Measurements from ENCODE around the gene RSRC1. TPM values are rescaled to one million over a fixed set of nuclear protein-coding genes. Genes with fewer than 3 reads are reported as not detected.
"Not testable (repeated sequence)": the region's sequence is repeated elsewhere in the genome, so short reads cannot be mapped to it uniquely, and the experiment has no call there.

RSRC1 gene
- total RNA-seq, 1 donor from 2014 or later: 80.5 TPM

DNA sequence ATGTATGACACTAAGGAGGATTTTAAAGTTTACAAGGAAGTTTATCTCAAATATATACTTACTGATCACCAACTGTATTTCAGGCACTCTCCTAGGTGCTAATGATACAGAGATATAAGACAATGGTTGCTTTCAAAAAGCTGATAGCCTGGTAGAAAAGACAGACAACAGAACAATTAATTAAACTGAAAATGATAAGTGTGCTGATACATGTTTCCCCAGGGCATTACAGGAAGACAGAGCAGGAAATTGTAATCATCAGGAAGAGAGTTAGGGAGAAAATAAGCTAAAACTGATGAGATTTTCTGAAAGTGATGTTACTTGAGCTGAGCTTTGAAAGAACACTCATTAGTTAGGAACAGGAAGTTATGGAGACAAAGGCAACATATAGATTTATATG, 229.7 kb downstream of the RSRC1 start:
- no peak overlapping the region for H3K4me3 Mint-ChIP-seq
- H4K20me1 ChIP-seq (ENCODE audit: low read depth): no peaks in the 10 kb centered on the region
- H3K4me1 Mint-ChIP-seq: no peaks in the 10 kb centered on the region
- H3K27me3 Mint-ChIP-seq (ENCODE audit: insufficient read depth, low read depth): no peaks in the 10 kb centered on the region
- H3K36me3 Mint-ChIP-seq: peaks cover 2% of the 10 kb centered on the region
- H3K36me3 ChIP-seq: no peaks in the 10 kb centered on the region
- H3K9ac ChIP-seq: no peak overlapping the region
- TF ChIP-seq, protein P1, sequence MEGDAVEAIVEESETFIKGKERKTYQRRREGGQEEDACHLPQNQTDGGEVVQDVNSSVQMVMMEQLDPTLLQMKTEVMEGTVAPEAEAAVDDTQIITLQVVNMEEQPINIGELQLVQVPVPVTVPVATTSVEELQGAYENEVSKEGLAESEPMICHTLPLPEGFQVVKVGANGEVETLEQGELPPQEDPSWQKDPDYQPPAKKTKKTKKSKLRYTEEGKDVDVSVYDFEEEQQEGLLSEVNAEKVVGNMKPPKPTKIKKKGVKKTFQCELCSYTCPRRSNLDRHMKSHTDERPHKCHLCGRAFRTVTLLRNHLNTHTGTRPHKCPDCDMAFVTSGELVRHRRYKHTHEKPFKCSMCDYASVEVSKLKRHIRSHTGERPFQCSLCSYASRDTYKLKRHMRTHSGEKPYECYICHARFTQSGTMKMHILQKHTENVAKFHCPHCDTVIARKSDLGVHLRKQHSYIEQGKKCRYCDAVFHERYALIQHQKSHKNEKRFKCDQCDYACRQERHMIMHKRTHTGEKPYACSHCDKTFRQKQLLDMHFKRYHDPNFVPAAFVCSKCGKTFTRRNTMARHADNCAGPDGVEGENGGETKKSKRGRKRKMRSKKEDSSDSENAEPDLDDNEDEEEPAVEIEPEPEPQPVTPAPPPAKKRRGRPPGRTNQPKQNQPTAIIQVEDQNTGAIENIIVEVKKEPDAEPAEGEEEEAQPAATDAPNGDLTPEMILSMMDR (IDR thresholded peaks at IDR 0.05): no peak
- TF ChIP-seq EZH2 (IDR thresholded peaks at IDR 0.05) (no peak), EZH2phosphoT487 (IDR thresholded peaks at IDR 0.05) (no peak)
- no peak overlapping the region for H2AFZ ChIP-seq (replicated peaks)
- H3K27ac ChIP-seq: no peak overlapping the region
- no peaks in the 10 kb centered on the region for H3K79me2 ChIP-seq (ENCODE audit: low read depth)
- no peaks in the 10 kb centered on the region for H3K9me3 ChIP-seq (ENCODE audit: low read depth)
- peaks cover 3% of the 10 kb centered on the region for H3K9me3 Mint-ChIP-seq
- H3K4me3 ChIP-seq: no peak overlapping the region
- no peak overlapping the region for H3K4me2 ChIP-seq
- H3K4me1 ChIP-seq: no peaks in the 10 kb centered on the region
- H3K27me3 ChIP-seq: no peaks in the 10 kb centered on the region
- H3F3A ChIP-seq (ENCODE audit: low read depth): no peaks in the 10 kb centered on the region
- H3K27ac Mint-ChIP-seq: no peak overlapping the region
- DNase-seq (ENCODE audit: low spot score): no peak

DNA sequence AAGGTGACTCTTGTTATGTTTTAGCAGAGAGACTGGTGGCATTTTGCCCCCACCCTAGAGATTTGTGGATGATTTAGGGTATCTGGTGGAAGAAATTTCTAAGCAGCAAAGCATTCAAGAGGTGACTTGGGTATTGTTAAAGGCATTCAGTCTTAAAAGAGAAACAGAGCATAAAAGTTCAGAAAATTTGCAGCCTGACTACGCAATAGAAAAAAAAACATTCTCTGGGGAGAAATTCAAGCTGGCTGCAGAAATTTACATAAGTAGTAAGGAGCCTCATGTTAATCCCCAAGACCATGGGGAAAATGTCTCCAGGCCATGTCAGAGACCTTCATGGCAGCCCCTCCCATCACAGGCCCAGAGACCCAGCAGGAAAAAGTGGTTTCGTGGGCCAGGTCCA, 231.1 kb downstream of the RSRC1 start:
- not testable (repeated sequence) for H3K36me3 ChIP-seq; H2AFZ ChIP-seq (replicated peaks); H3F3A ChIP-seq (ENCODE audit: low read depth); H3K27me3 ChIP-seq; DNase-seq (ENCODE audit: low spot score); H4K20me1 ChIP-seq (ENCODE audit: low read depth); H3K79me2 ChIP-seq (ENCODE audit: low read depth); H3K9ac ChIP-seq; H3K9me3 ChIP-seq (ENCODE audit: low read depth); H3K36me3 Mint-ChIP-seq; H3K4me3 ChIP-seq; H3K27me3 Mint-ChIP-seq (ENCODE audit: insufficient read depth, low read depth); H3K4me2 ChIP-seq; H3K9me3 Mint-ChIP-seq; H3K27ac ChIP-seq; H3K4me1 Mint-ChIP-seq; H3K4me3 Mint-ChIP-seq; H3K27ac Mint-ChIP-seq; H3K4me1 ChIP-seq

DNA sequence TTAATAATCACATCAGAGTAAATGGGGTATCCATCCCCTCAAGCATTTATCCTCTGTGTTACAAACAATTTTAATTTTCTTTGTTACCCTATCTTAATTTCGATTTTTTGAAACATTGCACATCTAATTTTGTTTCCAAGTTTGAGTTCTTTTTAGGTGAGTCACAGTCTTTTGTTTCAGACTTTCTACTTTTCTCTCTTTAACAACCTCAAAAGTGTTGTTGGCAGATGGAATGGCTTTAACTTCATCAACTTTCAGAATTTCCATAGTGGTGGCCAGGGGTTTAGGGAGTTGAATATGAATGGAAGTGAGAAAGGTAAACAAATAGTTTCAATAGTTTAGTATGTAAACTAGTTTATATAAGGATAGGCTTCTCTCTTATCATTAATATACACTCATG, 238.1 kb downstream of the RSRC1 start:
- Mint-ChIP-seq H3K4me3 (no peak overlapping the region), H3K27ac (no peak overlapping the region), H3K27me3 (ENCODE audit: insufficient read depth, low read depth) (no peaks in the 10 kb centered on the region), H3K9me3 (no peaks in the 10 kb centered on the region), H3K4me1 (no peaks in the 10 kb centered on the region), H3K36me3 (no peaks in the 10 kb centered on the region)
- Histone ChIP-seq H3K4me1 (no peaks in the 10 kb centered on the region), H3F3A (ENCODE audit: low read depth) (no peaks in the 10 kb centered on the region), H3K27ac (no peak overlapping the region), H3K9ac (no peak overlapping the region), H3K9me3 (ENCODE audit: low read depth) (no peaks in the 10 kb centered on the region), H3K4me2 (no peak overlapping the region), H3K27me3 (no peaks in the 10 kb centered on the region), H3K4me3 (no peak overlapping the region), H3K36me3 (no peaks in the 10 kb centered on the region), H2AFZ (replicated peaks) (no peak overlapping the region), H4K20me1 (ENCODE audit: low read depth) (no peaks in the 10 kb centered on the region), H3K79me2 (ENCODE audit: low read depth) (no peaks in the 10 kb centered on the region)
- TF ChIP-seq EZH2phosphoT487 (IDR thresholded peaks at IDR 0.05): no peak
- TF ChIP-seq EZH2 (IDR thresholded peaks at IDR 0.05): no peak
- TF ChIP-seq, protein P1 (IDR thresholded peaks at IDR 0.05): no peak
- DNase-seq (ENCODE audit: low spot score): no peak

DNA sequence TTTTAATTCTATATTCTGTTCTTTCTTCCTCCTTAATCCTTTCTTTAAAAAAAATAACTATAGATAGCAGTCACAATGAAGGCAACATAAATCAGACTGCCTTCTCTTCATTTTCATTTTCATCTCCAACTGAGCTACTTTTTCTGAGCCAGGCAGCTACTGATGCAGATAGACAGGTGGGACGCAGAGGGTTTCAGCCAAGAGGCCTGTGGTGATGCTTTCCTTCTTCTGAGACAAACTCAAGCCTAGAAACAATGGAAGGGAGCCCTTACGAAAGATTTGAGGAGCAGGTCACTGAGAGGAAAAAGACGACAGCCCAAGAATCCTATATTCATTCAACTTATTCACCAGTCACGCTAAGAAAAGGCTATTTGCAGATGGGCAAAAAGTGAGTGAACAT, 241.1 kb downstream of the RSRC1 start:
- H3K36me3 ChIP-seq: no peaks in the 10 kb centered on the region
- H3K9me3 ChIP-seq (ENCODE audit: low read depth): no peaks in the 10 kb centered on the region
- H3K4me3 Mint-ChIP-seq: no peak overlapping the region
- H3K4me1 Mint-ChIP-seq: no peaks in the 10 kb centered on the region
- H3K27me3 Mint-ChIP-seq (ENCODE audit: insufficient read depth, low read depth): no peaks in the 10 kb centered on the region
- no peak overlapping the region for H3K27ac ChIP-seq
- no peaks in the 10 kb centered on the region for H3K9me3 Mint-ChIP-seq
- TF ChIP-seq EZH2 (IDR thresholded peaks at IDR 0.05) (no peak), EZH2phosphoT487 (IDR thresholded peaks at IDR 0.05) (no peak)
- TF ChIP-seq, protein P1 (IDR thresholded peaks at IDR 0.05): no peak
- no peak overlapping the region for H2AFZ ChIP-seq (replicated peaks)
- no peak overlapping the region for H3K4me2 ChIP-seq
- H3K27me3 ChIP-seq: no peaks in the 10 kb centered on the region
- no peaks in the 10 kb centered on the region for H3F3A ChIP-seq (ENCODE audit: low read depth)
- no peak overlapping the region for H3K27ac Mint-ChIP-seq
- no peak overlapping the region for H3K4me3 ChIP-seq
- H4K20me1 ChIP-seq (ENCODE audit: low read depth): no peaks in the 10 kb centered on the region
- H3K9ac ChIP-seq: no peak overlapping the region
- DNase-seq (ENCODE audit: low spot score): no peak
- H3K36me3 Mint-ChIP-seq: no peaks in the 10 kb centered on the region
- H3K4me1 ChIP-seq: no peaks in the 10 kb centered on the region
- H3K79me2 ChIP-seq (ENCODE audit: low read depth): no peaks in the 10 kb centered on the region

All from neural progenitor cell (in vitro differentiated cells).